Activated CD8-positive, alpha-beta memory T cell treated with anti-CD3 and anti-CD28 coated beads, Interleukin-2, amount 10 ng/mL, durations not matched to agents 7 days and 5 days (primary cell): Measurements from ENCODE around the gene SRSF2. TPM values are rescaled to one million over a fixed set of nuclear protein-coding genes. Genes with fewer than 3 reads are reported as not detected.
"Not testable (repeated sequence)": the region's sequence is repeated elsewhere in the genome, so short reads cannot be mapped to it uniquely, and the experiment has no call there.

Experiments
- ATAC-seq: fragments of 150-1000 bp; cut with Tn5 transposase; one replicate; pipeline ENCODE4 v1.10.0; 2021; ENCODE audit warnings: moderate library complexity
- CTCF ChIA-PET: fragments of 350-600 bp; sonication (Branson Sonifier 250); formaldehyde crosslinking; loops from one replicate; lab custom pipeline; 2021; ENCODE audit warnings: antibody characterized with exemption; lab: Charles Lee
- DNase-seq: peaks from one replicate; pipeline ENCODE4 v3.0.0-alpha.2; 2020
- H3K27ac Mint-ChIP-seq: one replicate; pipeline ENCODE4 v1.8.0; 2021; ENCODE audit warnings: mild to moderate bottlenecking, mixed read lengths
- H3K27me3 Mint-ChIP-seq: one replicate; pipeline ENCODE4 v1.8.0; 2021; ENCODE audit warnings: mixed read lengths
- H3K36me3 Mint-ChIP-seq: one replicate; pipeline ENCODE4 v1.8.0; 2021; ENCODE audit warnings: mild to moderate bottlenecking, mixed read lengths
- H3K4me1 Mint-ChIP-seq: one replicate; pipeline ENCODE4 v1.8.0; 2021; ENCODE audit warnings: mixed read lengths
- H3K4me3 Mint-ChIP-seq: one replicate; pipeline ENCODE4 v1.8.0; 2021; ENCODE audit warnings: mild to moderate bottlenecking, moderate library complexity, mixed read lengths
- H3K9me3 Mint-ChIP-seq: one replicate; pipeline ENCODE4 v1.8.0; 2022; ENCODE audit warnings: low read depth, mixed read lengths
- total RNA-seq, 2 experiments: library from RNA; stranded (reverse); gene quantifications; one replicate each; pipeline ENCODE4 v1.2.3, GENCODE V29; 2021

SRSF2 gene
- total RNA-seq, 2 experiments from 2014 or later, result 443 to 471 TPM

GRCh38 chr17:76725580-76726230 is 11.4 kb downstream of the SRSF2 start:
- CTCF ChIA-PET, result interaction anchor here (0.6 to 6.1 kb wide), 3 partner anchors 10 to 46 kb away, joined by 3 to 77 read pairs (median 28); partner anchors contain the start of genes MFSD11 and SRSF2
- Mint-ChIP-seq H3K4me1 (peaks cover 61% of the 10 kb centered on the region), H3K27me3 (no peaks in the 10 kb centered on the region), H3K4me3 (peak overlapping the region; percentile 91), H3K27ac (peak overlapping the region; percentile 92), H3K9me3 (no peaks in the 10 kb centered on the region), H3K36me3 (peaks cover 65% of the 10 kb centered on the region)
- DNase-seq, result peak; percentile 88
- ATAC-seq, result peak; percentile 29

GRCh38 chr17:76723812-76724211 is 13.3 kb downstream of the SRSF2 start:
- Mint-ChIP-seq H3K4me3 (no peak overlapping the region), H3K9me3 (no peaks in the 10 kb centered on the region), H3K4me1 (peaks cover 54% of the 10 kb centered on the region), H3K27ac (no peak overlapping the region), H3K36me3 (peaks cover 70% of the 10 kb centered on the region), H3K27me3 (no peaks in the 10 kb centered on the region)
- no peak for ATAC-seq
- DNase-seq, result no peak
- CTCF ChIA-PET, result interaction anchor here (6.1 kb wide), 1 partner anchor 9 kb away, joined by 77 read pairs; no protein-coding TSS in a partner anchor

GRCh38 chr17:76722977-76723376 is 14.2 kb downstream of the SRSF2 start:
- peak overlapping the region; percentile 40 for H3K27ac Mint-ChIP-seq
- H3K36me3 Mint-ChIP-seq, result peaks cover 78% of the 10 kb centered on the region
- not testable (repeated sequence) for H3K9me3 Mint-ChIP-seq, H3K4me3 Mint-ChIP-seq, H3K27me3 Mint-ChIP-seq, ATAC-seq, DNase-seq
- H3K4me1 Mint-ChIP-seq, result peaks cover 55% of the 10 kb centered on the region
- CTCF ChIA-PET, result interaction anchor here (1.6 kb wide), 1 partner anchor 8 kb away, joined by 5 read pairs; no protein-coding TSS in a partner anchor

GRCh38 chr17:76722279-76722678 is 14.9 kb downstream of the SRSF2 start:
- H3K9me3 Mint-ChIP-seq, result no peaks in the 10 kb centered on the region
- ATAC-seq (no peak), DNase-seq (no peak)
- H3K4me1 Mint-ChIP-seq, result peaks cover 53% of the 10 kb centered on the region
- H3K27ac Mint-ChIP-seq, result no peak overlapping the region
- no peaks in the 10 kb centered on the region for H3K27me3 Mint-ChIP-seq
- CTCF ChIA-PET, result interaction anchor here (0.6 to 1.6 kb wide), 2 partner anchors 8 to 25 kb away, joined by 3 to 5 read pairs; no protein-coding TSS in a partner anchor
- peaks cover 74% of the 10 kb centered on the region for H3K36me3 Mint-ChIP-seq
- H3K4me3 Mint-ChIP-seq, result no peak overlapping the region

- Mint-ChIP-seq H3K27me3 (no peaks in the 10 kb centered on the region), H3K4me3 (no peak overlapping the region), H3K4me1 (peaks cover 61% of the 10 kb centered on the region), H3K27ac (no peak overlapping the region), H3K36me3 (peaks cover 78% of the 10 kb centered on the region), H3K9me3 (no peaks in the 10 kb centered on the region)
- CTCF ChIA-PET, result interaction anchor here (1.2 kb wide), 1 partner anchor 10 kb away, joined by 3 read pairs; no protein-coding TSS in a partner anchor
- DNase-seq, result no peak
- no peak for ATAC-seq
Observed at GRCh38 chr17:76721463-76721862, 15.7 kb downstream of the SRSF2 start.

- Mint-ChIP-seq H3K9me3 (no peaks in the 10 kb centered on the region), H3K27ac (no peak overlapping the region), H3K27me3 (no peaks in the 10 kb centered on the region), H3K36me3 (peaks cover 81% of the 10 kb centered on the region), H3K4me1 (peaks cover 66% of the 10 kb centered on the region), H3K4me3 (no peak overlapping the region)
- CTCF ChIA-PET, result interaction anchor here (1.2 kb wide), 1 partner anchor 9 kb away, joined by 3 read pairs; no protein-coding TSS in a partner anchor
- ATAC-seq (no peak), DNase-seq (no peak)
Observed at GRCh38 chr17:76720941-76721340, 16.2 kb downstream of the SRSF2 start.

- H3K36me3 Mint-ChIP-seq, result peaks cover 82% of the 10 kb centered on the region
- peaks cover 68% of the 10 kb centered on the region for H3K4me1 Mint-ChIP-seq
Observed at GRCh38 chr17:76720211-76720610, 16.9 kb downstream of the SRSF2 start.

GRCh38 chr17:76718516-76718915 is 18.6 kb downstream of the SRSF2 start:
- no peak for DNase-seq
- peaks cover 81% of the 10 kb centered on the region for H3K36me3 Mint-ChIP-seq
- CTCF ChIA-PET, result interaction anchor here (2.0 to 5.8 kb wide), 2 partner anchors 15 to 195 kb away, joined by 5 to 47 read pairs; no protein-coding TSS in a partner anchor
- no peak overlapping the region for H3K27ac Mint-ChIP-seq
- H3K4me3 Mint-ChIP-seq, result no peak overlapping the region
- H3K9me3 Mint-ChIP-seq, result no peaks in the 10 kb centered on the region
- H3K27me3 Mint-ChIP-seq, result no peaks in the 10 kb centered on the region
- no peak for ATAC-seq
- peaks cover 69% of the 10 kb centered on the region for H3K4me1 Mint-ChIP-seq

More at GRCh38 chr17:76720211-76720610, 16.9 kb downstream of the SRSF2 start:
- no peak for DNase-seq
- ATAC-seq, result no peak
- Mint-ChIP-seq H3K4me3 (no peak overlapping the region), H3K27ac (peak overlapping the region; percentile 8), H3K9me3 (no peaks in the 10 kb centered on the region), H3K27me3 (no peaks in the 10 kb centered on the region)
- CTCF ChIA-PET, result interaction anchor here (1.2 to 1.3 kb wide), 2 partner anchors 14 to 39 kb away, joined by 3 read pairs; no protein-coding TSS in a partner anchor

GRCh38 chr17:76716839-76717215 is 20.3 kb downstream of the SRSF2 start:
- H3K9me3 Mint-ChIP-seq, result no peaks in the 10 kb centered on the region
- H3K36me3 Mint-ChIP-seq, result peaks cover 74% of the 10 kb centered on the region
- peak overlapping the region; percentile 94 for H3K27ac Mint-ChIP-seq
- CTCF ChIA-PET, result interaction anchor here (0.7 to 5.9 kb wide), 8 partner anchors 10 to 194 kb away, joined by 3 to 77 read pairs (median 4); partner anchors contain the start of genes JMJD6 and METTL23
- H3K4me1 Mint-ChIP-seq, result peaks cover 61% of the 10 kb centered on the region
- H3K4me3 Mint-ChIP-seq, result peak overlapping the region; percentile 61
- ATAC-seq (no peak), DNase-seq (no peak)
- H3K27me3 Mint-ChIP-seq, result no peaks in the 10 kb centered on the region

- DNase-seq (peak; percentile 95), ATAC-seq (peak; percentile 84)
- CTCF ChIA-PET, result interaction anchor here (0.7 to 7.3 kb wide), 8 partner anchors 11 to 193 kb away, joined by 3 to 77 read pairs (median 19); partner anchors contain the start of genes JMJD6 and METTL23
- H3K27ac Mint-ChIP-seq, result peak overlapping the region; percentile 94
- H3K27me3 Mint-ChIP-seq, result no peaks in the 10 kb centered on the region
- H3K36me3 Mint-ChIP-seq, result peaks cover 68% of the 10 kb centered on the region
- H3K4me3 Mint-ChIP-seq, result peak overlapping the region; percentile 61
- peaks cover 59% of the 10 kb centered on the region for H3K4me1 Mint-ChIP-seq
- no peaks in the 10 kb centered on the region for H3K9me3 Mint-ChIP-seq
Observed at GRCh38 chr17:76716146-76716838, 20.8 kb downstream of the SRSF2 start.

- CTCF ChIA-PET, result interaction anchor here (1.2 to 7.3 kb wide), 7 partner anchors 7 to 157 kb away, joined by 3 to 77 read pairs (median 33); partner anchors contain the start of genes JMJD6 and METTL23
- Mint-ChIP-seq H3K4me1 (peaks cover 55% of the 10 kb centered on the region), H3K27ac (peak overlapping the region; percentile 94), H3K9me3 (no peaks in the 10 kb centered on the region), H3K4me3 (peak overlapping the region; percentile 61), H3K36me3 (peaks cover 60% of the 10 kb centered on the region), H3K27me3 (no peaks in the 10 kb centered on the region)
- no peak for DNase-seq
- ATAC-seq, result no peak
Observed at GRCh38 chr17:76715496-76715830, 21.7 kb downstream of the SRSF2 start.

- Mint-ChIP-seq H3K4me3 (peak overlapping the region; percentile 49), H3K36me3 (peaks cover 56% of the 10 kb centered on the region), H3K9me3 (no peaks in the 10 kb centered on the region), H3K27me3 (no peaks in the 10 kb centered on the region), H3K27ac (peak overlapping the region; percentile 94), H3K4me1 (peaks cover 56% of the 10 kb centered on the region)
- ATAC-seq (peak; percentile 2), DNase-seq (peak; percentile 86)
- CTCF ChIA-PET, result interaction anchor here (1.2 to 7.3 kb wide), 8 partner anchors 8 to 157 kb away, joined by 3 to 77 read pairs (median 19); partner anchors contain the start of genes JMJD6 and METTL23
Observed at GRCh38 chr17:76714822-76715495, 22.2 kb downstream of the SRSF2 start.
